HepG2 (cell line): ENCODE results near the gene STAMBPL1. TPM values are rescaled to one million over a fixed set of nuclear protein-coding genes. Genes with fewer than 3 reads are reported as not detected.

ENCODE experiments used
- ATAC-seq: fragments of 200-7000 bp; cut with Tn5 transposase; 3 replicates; pipeline ENCODE4 v1.9.1; 2020; ENCODE audit warnings: mild to moderate bottlenecking, moderate library complexity
- BruUV-seq: library from RNA; stranded (reverse); fragments of 400-500 nt; replicated peaks from 2 replicates; lab custom pipeline; 2021; lab: Mats Ljungman, UMichigan
- CTCF ChIA-PET: fragments of 300-600 bp; formaldehyde crosslinking; extraction: SDS; loops from one replicate; lab custom pipeline; 2021; ENCODE audit warnings: low total read pairs, inconsistent platforms, low intra/inter-chr PET ratio; lab: Yijun Ruan, JAX
- POLR2A ChIA-PET: fragments of 350-600 bp; sonication (Branson Sonifier 250); formaldehyde crosslinking; loops from one replicate; lab custom pipeline; 2020; ENCODE audit warnings: antibody characterized with exemption, inconsistent platforms; lab: Yijun Ruan, JAX
- DNase-seq: peaks from one replicate; pipeline ENCODE4 v3.0.0-alpha.2; 2015; ENCODE audit warnings: low spot score
- FAIRE-seq: peaks from 3 replicates; lab custom pipeline; 2011; peaks lifted over from hg19 to GRCh38; lab: Jason Lieb, UNC
- H2AFZ ChIP-seq: one replicate; pipeline ENCODE4 v1.6.1; 2011; ENCODE audit warnings: low read length, inconsistent platforms
- H3K27ac ChIP-seq: fragments of 300-600 bp; 3 replicates; pipeline ENCODE4 v1.8.0; 2011; ENCODE audit warnings: mixed run types, mild to moderate bottlenecking, mixed read lengths, low read length, inconsistent platforms; ENCODE audit not compliant: insufficient read depth; ENCODE audit errors: extremely low read length
- H3K27me3 ChIP-seq, 2 experiments: fragments of 200-600 bp in 1 of 2; 2 replicates in 1 of 2; 3 replicates in 1 of 2; pipeline versions ENCODE4 v1.6.0 to v1.8.0; 2011; ENCODE audit warnings: low read length in 2 of 2, mild to moderate bottlenecking in 2 of 2, moderate library complexity in 2 of 2, inconsistent platforms in 1 of 2; ENCODE audit not compliant: insufficient read depth in 2 of 2, control insufficient read depth in 1 of 2
- H3K36me3 ChIP-seq, 2 experiments: fragments of 200-600 bp in 1 of 2; replicated peaks in 1 of 2; 2 replicates in 1 of 2; 3 replicates in 1 of 2; pipeline versions ENCODE4 v1.5.1 to v1.8.0; 2011; ENCODE audit warnings: low read length in 2 of 2, inconsistent platforms in 1 of 2; ENCODE audit not compliant: insufficient read depth in 2 of 2, control insufficient read depth in 1 of 2
- H3K4me1 ChIP-seq: 2 replicates; pipeline ENCODE4 v1.5.1; 2012; ENCODE audit warnings: low read length, inconsistent platforms; ENCODE audit not compliant: insufficient read depth
- H3K4me2 ChIP-seq: 2 replicates; pipeline ENCODE4 v1.6.0; 2011; ENCODE audit warnings: low read depth, low read length, inconsistent platforms
- H3K4me3 ChIP-seq, 3 experiments: fragments of 200-600 bp in 1 of 3; sonication (generic), shearing (Covaris generic) in 1 of 3; replicated peaks in 1 of 3; 2 replicates each; pipeline ENCODE4 v1.5.1; 2011 to 2016; ENCODE audit warnings: low read length in 3 of 3, inconsistent platforms in 2 of 3, low read depth in 2 of 3, mild to moderate bottlenecking in 2 of 3, control low read depth in 1 of 3, mixed read lengths in 1 of 3; ENCODE audit not compliant: insufficient read depth in 1 of 3
- H3K79me2 ChIP-seq: one replicate; pipeline ENCODE4 v1.6.1; 2011; ENCODE audit warnings: low read length, inconsistent platforms; ENCODE audit not compliant: insufficient read depth
- H3K9ac ChIP-seq: 2 replicates; pipeline ENCODE4 v1.6.0; 2011; ENCODE audit warnings: mild to moderate bottlenecking, low read depth, low read length, inconsistent platforms; ENCODE audit not compliant: insufficient read depth
- H3K9me3 ChIP-seq: 2 replicates; pipeline ENCODE4 v1.5.1; 2012; ENCODE audit warnings: mild to moderate bottlenecking, low read length
- H4K20me1 ChIP-seq: 2 replicates; pipeline ENCODE4 v1.6.0; 2011; ENCODE audit warnings: inconsistent platforms, mild to moderate bottlenecking, low read length, moderate library complexity; ENCODE audit not compliant: insufficient read depth
- AKAP8 ChIP-seq: sonication (generic); formaldehyde crosslinking; IDR thresholded peaks from 2 replicates; pipeline ENCODE4 v1.5.1; 2020; ENCODE audit warnings: mild to moderate bottlenecking, missing genetic modification reagents
- FOXK2 ChIP-seq: fragments of 450-650 bp; IDR thresholded peaks from 2 replicates; pipeline ENCODE4 v1.6.1; 2016
- NFE2L1 ChIP-seq: sonication (generic); formaldehyde crosslinking; IDR thresholded peaks from 2 replicates; pipeline ENCODE4 v1.4.0; 2020; ENCODE audit warnings: missing genetic modification reagents, mild to moderate bottlenecking, borderline replicate concordance
- NRL ChIP-seq: sonication (generic); formaldehyde crosslinking; IDR thresholded peaks from 2 replicates; pipeline ENCODE4 v1.5.0; 2020; ENCODE audit warnings: missing genetic modification reagents, mild to moderate bottlenecking, moderate library complexity, borderline replicate concordance
- SOX5 ChIP-seq: IDR thresholded peaks from 2 replicates; pipeline ENCODE4 v1.6.1; 2016; ENCODE audit warnings: borderline replicate concordance
- ZNF101 ChIP-seq: sonication (generic); formaldehyde crosslinking; IDR thresholded peaks from 2 replicates; pipeline ENCODE4 v1.4.0; 2020; ENCODE audit warnings: mild to moderate bottlenecking, low read depth, missing genetic modification reagents, borderline replicate concordance
- ZNF607 ChIP-seq: sonication (generic); formaldehyde crosslinking; IDR thresholded peaks from 2 replicates; pipeline ENCODE4 v1.5.1; 2020; ENCODE audit warnings: missing genetic modification reagents, mild to moderate bottlenecking, borderline replicate concordance
- ZNF749 ChIP-seq: sonication (generic); formaldehyde crosslinking; IDR thresholded peaks from 2 replicates; pipeline ENCODE4 v1.8.0; 2022; ENCODE audit warnings: mild to moderate bottlenecking, missing genetic modification reagents, moderate library complexity, borderline replicate concordance
- WGBS: methylation state at CpG from one replicate; pipeline ENCODE4 v1.1.6; 2017; ENCODE audit warnings: low lambda C conversion rate; 5-methylcytosine and 5-hydroxymethylcytosine counted together
- in situ Hi-C: cut with HindIII; loops from 2 replicates; pipeline ENCODE4 v1.10.0; 2017; ENCODE audit warnings: low pct_unique_long_range_greater_than_20kb; ENCODE audit not compliant: extremely low pct_ligation_motif_present
- intact Hi-C: fragments of 100-400 bp; cut with micrococcal nuclease; formaldehyde crosslinking; loops from one replicate; pipeline ENCODE4 v1.10.0; 2022; ENCODE audit not compliant: unreplicated experiment
- polyA plus RNA-seq, 8 experiments: library from polyadenylated mRNA; depleted of rRNA in 3 of 8; stranded (reverse) in 7 of 8; unstranded in 1 of 8; fragments of >200 nt; fragmentation: Illumina TruSeq in 4 of 8; extraction: Trizol in 4 of 8; gene quantifications; 2 replicates each; pipeline versions ENCODE4 v1.2.1 to v1.2.3, GENCODE V29; 2011 to 2016; ENCODE audit warnings: low read depth in 4 of 8, missing spikeins in 1 of 8, mixed read lengths in 1 of 8; ENCODE audit not compliant: insufficient read depth in 1 of 8
- total RNA-seq, 5 experiments: library from RNA; depleted of rRNA; stranded (reverse); fragments of >200 nt; fragmentation: Illumina TruSeq; extraction: Trizol; gene quantifications; 2 replicates each; pipeline ENCODE4 v1.2.3, GENCODE V29; 2016; ENCODE audit warnings: low read depth in 1 of 5
- TF ChIP-seq, protein P1 (sequence below): sonication (generic); formaldehyde crosslinking; IDR thresholded peaks from 2 replicates; pipeline ENCODE4 v1.4.0; 2020; ENCODE audit warnings: missing genetic modification reagents, mild to moderate bottlenecking, borderline replicate concordance
- TF ChIP-seq, protein P2 (sequence below): sonication (generic); formaldehyde crosslinking; IDR thresholded peaks from 2 replicates; pipeline ENCODE4 v1.5.0; 2020; ENCODE audit warnings: missing genetic modification reagents
- TF ChIP-seq, protein P3 (sequence below): IDR thresholded peaks from 2 replicates; pipeline ENCODE4 v1.6.1; 2016; ENCODE audit warnings: missing compliant biosample characterization, missing genetic modification reagents, borderline replicate concordance
- TF ChIP-seq, protein P4 (sequence below): sonication (generic); formaldehyde crosslinking; IDR thresholded peaks from 2 replicates; pipeline ENCODE4 v1.4.0; 2020; ENCODE audit warnings: missing genetic modification reagents, low read depth, mild to moderate bottlenecking, borderline replicate concordance
- TF ChIP-seq, protein P5 (sequence below): sonication (generic); formaldehyde crosslinking; IDR thresholded peaks from 2 replicates; pipeline ENCODE4 v1.4.0; 2020; ENCODE audit warnings: missing genetic modification reagents

The STAMBPL1 gene
- total and polyA plus RNA-seq, 2 of the 13 experiments (the other 11 are each of a cell fraction or from before 2014, with no cell fraction given), result 1.4 to 1.5 TPM

DNA sequence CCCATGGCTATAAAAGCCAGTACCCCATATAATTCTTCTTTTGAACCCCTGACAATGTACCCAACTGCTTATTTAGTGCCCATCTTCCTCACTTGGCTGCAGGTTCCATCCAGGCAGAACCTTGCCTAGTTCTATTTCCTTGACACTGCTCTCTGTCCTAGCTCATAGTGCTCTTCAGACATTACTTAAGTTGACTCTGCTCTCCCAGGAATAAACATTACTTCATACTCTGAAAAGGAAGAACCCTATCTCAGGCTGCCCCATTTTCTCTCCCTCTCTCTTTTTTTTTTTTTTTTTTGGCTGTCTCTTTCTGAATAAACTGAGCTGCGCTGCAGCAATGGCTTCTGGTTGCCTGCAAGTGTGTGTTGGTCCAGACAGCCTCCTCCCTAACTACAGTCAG is 51.5 kb downstream of the STAMBPL1 start:
- H3K36me3 ChIP-seq, result no peaks in the 10 kb centered on the region
- TF ChIP-seq, protein P1, sequence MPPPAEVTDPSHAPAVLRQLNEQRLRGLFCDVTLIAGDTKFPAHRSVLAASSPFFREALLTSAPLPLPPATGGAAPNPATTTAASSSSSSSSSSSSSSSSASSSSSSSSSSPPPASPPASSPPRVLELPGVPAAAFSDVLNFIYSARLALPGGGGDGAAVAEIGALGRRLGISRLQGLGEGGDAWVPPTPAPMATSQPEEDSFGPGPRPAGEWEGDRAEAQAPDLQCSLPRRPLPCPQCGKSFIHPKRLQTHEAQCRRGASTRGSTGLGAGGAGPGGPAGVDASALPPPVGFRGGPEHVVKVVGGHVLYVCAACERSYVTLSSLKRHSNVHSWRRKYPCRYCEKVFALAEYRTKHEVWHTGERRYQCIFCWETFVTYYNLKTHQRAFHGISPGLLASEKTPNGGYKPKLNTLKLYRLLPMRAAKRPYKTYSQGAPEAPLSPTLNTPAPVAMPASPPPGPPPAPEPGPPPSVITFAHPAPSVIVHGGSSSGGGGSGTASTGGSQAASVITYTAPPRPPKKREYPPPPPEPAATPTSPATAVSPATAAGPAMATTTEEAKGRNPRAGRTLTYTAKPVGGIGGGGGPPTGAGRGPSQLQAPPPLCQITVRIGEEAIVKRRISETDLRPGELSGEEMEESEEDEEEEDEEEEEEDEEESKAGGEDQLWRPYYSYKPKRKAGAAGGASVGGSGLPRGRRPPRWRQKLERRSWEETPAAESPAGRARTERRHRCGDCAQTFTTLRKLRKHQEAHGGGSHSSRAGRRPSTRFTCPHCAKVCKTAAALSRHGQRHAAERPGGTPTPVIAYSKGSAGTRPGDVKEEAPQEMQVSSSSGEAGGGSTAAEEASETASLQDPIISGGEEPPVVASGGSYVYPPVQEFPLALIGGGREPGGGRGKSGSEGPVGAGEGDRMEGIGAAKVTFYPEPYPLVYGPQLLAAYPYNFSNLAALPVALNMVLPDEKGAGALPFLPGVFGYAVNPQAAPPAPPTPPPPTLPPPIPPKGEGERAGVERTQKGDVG (CRISPR knock-in tag), result no peak
- no peak for TF ChIP-seq ZNF101 (CRISPR knock-in tag)
- TF ChIP-seq ZNF749 (CRISPR knock-in tag), result no peak
- TF ChIP-seq ZNF607 (CRISPR knock-in tag), result no peak
- TF ChIP-seq, protein P2, sequence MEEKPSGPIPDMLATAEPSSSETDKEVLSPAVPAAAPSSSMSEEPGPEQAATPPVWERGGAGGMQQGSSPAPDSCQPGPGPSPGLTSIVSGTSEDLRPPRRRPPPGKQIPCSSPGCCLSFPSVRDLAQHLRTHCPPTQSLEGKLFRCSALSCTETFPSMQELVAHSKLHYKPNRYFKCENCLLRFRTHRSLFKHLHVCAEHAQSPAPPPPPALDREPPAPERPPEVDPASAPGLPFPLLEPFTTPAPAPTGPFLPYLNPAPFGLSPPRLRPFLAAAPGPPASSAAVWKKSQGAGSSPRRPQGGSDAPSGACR (CRISPR knock-in tag), result no peak
- no peak for TF ChIP-seq FOXK2
- no peak for TF ChIP-seq SOX5
- TF ChIP-seq NFE2L1 (CRISPR knock-in tag), result no peak
- TF ChIP-seq, protein P3, sequence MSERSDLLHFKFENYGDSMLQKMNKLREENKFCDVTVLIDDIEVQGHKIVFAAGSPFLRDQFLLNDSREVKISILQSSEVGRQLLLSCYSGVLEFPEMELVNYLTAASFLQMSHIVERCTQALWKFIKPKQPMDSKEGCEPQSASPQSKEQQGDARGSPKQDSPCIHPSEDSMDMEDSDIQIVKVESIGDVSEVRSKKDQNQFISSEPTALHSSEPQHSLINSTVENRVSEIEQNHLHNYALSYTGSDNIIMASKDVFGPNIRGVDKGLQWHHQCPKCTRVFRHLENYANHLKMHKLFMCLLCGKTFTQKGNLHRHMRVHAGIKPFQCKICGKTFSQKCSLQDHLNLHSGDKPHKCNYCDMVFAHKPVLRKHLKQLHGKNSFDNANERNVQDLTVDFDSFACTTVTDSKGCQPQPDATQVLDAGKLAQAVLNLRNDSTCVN, result no peak
- no peak for TF ChIP-seq AKAP8
- TF ChIP-seq, protein P4, sequence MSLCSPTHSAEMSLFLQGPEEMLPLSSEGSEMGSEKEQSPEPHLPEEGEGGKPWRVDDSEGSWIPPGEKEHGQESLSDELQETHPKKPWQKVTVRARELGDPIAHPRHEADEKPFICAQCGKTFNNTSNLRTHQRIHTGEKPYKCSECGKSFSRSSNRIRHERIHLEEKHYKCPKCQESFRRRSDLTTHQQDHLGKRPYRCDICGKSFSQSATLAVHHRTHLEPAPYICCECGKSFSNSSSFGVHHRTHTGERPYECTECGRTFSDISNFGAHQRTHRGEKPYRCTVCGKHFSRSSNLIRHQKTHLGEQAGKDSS, result no peak
- TF ChIP-seq, protein P5, sequence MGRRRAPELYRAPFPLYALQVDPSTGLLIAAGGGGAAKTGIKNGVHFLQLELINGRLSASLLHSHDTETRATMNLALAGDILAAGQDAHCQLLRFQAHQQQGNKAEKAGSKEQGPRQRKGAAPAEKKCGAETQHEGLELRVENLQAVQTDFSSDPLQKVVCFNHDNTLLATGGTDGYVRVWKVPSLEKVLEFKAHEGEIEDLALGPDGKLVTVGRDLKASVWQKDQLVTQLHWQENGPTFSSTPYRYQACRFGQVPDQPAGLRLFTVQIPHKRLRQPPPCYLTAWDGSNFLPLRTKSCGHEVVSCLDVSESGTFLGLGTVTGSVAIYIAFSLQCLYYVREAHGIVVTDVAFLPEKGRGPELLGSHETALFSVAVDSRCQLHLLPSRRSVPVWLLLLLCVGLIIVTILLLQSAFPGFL (CRISPR knock-in tag), result no peak
- TF ChIP-seq NRL (CRISPR knock-in tag), result no peak
- TF ChIP-seq, all 625 proteins: peak for 0
- peaks cover 8% of the 10 kb centered on the region for H3K4me1 ChIP-seq
- no peaks in the 10 kb centered on the region for H3K27me3 ChIP-seq
- H4K20me1 ChIP-seq, result no peaks in the 10 kb centered on the region
- BruUV-seq, result no TSS peak
- DNase-seq (no peak), ATAC-seq (no peak), FAIRE-seq (no peak)
- no peak overlapping the region for H2AFZ ChIP-seq
- WGBS, result 74% methylated on average over 1 of the region's 1 CpG
- H3K9ac ChIP-seq, result no peak overlapping the region
- H3K27ac ChIP-seq, result no peak overlapping the region
- no peak overlapping the region for H3K4me2 ChIP-seq
- H3K9me3 ChIP-seq, result no peaks in the 10 kb centered on the region
- in situ Hi-C loops, result loop anchor here (10.0 kb wide), 1 partner anchor 273 kb away; the partner anchor contains the start of gene CH25H
- intact Hi-C loops, result loop anchor here (5.0 kb wide), 1 partner anchor 34 kb away; no protein-coding TSS in a partner anchor
- no peaks in the 10 kb centered on the region for H3K79me2 ChIP-seq
- H3K4me3 ChIP-seq, result no peak overlapping the region
- ChIA-PET POLR2A (no interaction called here), CTCF (interaction anchor here (6.4 kb wide), 1 partner anchor 96 kb away, joined by 45 read pairs; no protein-coding TSS in a partner anchor)
